Common myeloid progenitor, CD34-positive (primary cell): ENCODE measurements around the gene TAPBP.
"Not testable (repeated sequence)": the region's sequence is repeated elsewhere in the genome, so short reads cannot be mapped to it uniquely, and the experiment has no call there.

Source experiments
- CTCF ChIA-PET: fragments of 350-600 bp; sonication (Branson Sonifier 250); formaldehyde crosslinking; loops from one replicate; lab custom pipeline; 2021; ENCODE audit warnings: antibody characterized with exemption; lab: Charles Lee
- POLR2A ChIA-PET: fragments of 350-600 bp; sonication (Branson Sonifier 250); formaldehyde crosslinking; loops from one replicate; lab custom pipeline; 2021; ENCODE audit warnings: antibody characterized with exemption; lab: Charles Lee
- DNase-seq, 3 donors: peaks; one replicate each; pipeline versions ENCODE4 v3.0.0 to v3.0.0-alpha.2; 2013
- H3K27ac ChIP-seq, 2 experiments: 1 replicate in 1 of 2; 2 replicates in 1 of 2; pipeline ENCODE4 v1.7.0; 2013; ENCODE audit warnings: inconsistent platforms in 2 of 2, low read length in 2 of 2, mild to moderate bottlenecking in 2 of 2, low read depth in 1 of 2, moderate library complexity in 1 of 2; ENCODE audit not compliant: severe bottlenecking in 2 of 2, insufficient read depth in 1 of 2, poor library complexity in 1 of 2
- H3K27me3 ChIP-seq, 5 experiments: replicated peaks in 2 of 5; 1 replicate in 3 of 5; 2 replicates in 2 of 5; pipeline versions ENCODE4 v1.6.1 to v1.7.0; 2013; ENCODE audit warnings: low read length in 4 of 5, mild to moderate bottlenecking in 2 of 5, moderate library complexity in 2 of 5, inconsistent platforms in 1 of 5; ENCODE audit not compliant: insufficient read depth in 5 of 5, control insufficient read depth in 4 of 5
- H3K36me3 ChIP-seq, 4 experiments: 1 replicate in 2 of 4; 2 replicates in 2 of 4; pipeline versions ENCODE4 v1.6.1 to v1.7.0; 2013; ENCODE audit warnings: low read length in 3 of 4, control low read depth in 1 of 4, mild to moderate bottlenecking in 1 of 4; ENCODE audit not compliant: control insufficient read depth in 4 of 4, insufficient read depth in 4 of 4
- H3K4me1 ChIP-seq, 4 experiments: 1 replicate in 3 of 4; 2 replicates in 1 of 4; pipeline versions ENCODE4 v1.6.1 to v1.7.1; 2013; ENCODE audit warnings: low read length in 3 of 4, mild to moderate bottlenecking in 3 of 4, control low read depth in 1 of 4, inconsistent platforms in 1 of 4, moderate library complexity in 1 of 4; ENCODE audit not compliant: control insufficient read depth in 4 of 4, insufficient read depth in 4 of 4; ENCODE audit errors: control extremely low read depth in 1 of 4
- H3K4me3 ChIP-seq, 7 experiments: 1 replicate in 4 of 7; 2 replicates in 3 of 7; pipeline versions ENCODE4 v1.5.1 to v1.7.0; 2013; ENCODE audit warnings: mild to moderate bottlenecking in 7 of 7, low read length in 6 of 7, moderate library complexity in 6 of 7, inconsistent platforms in 2 of 7, low read depth in 2 of 7, control low read depth in 1 of 7; ENCODE audit not compliant: insufficient read depth in 4 of 7, control insufficient read depth in 1 of 7; ENCODE audit errors: extremely low read depth in 1 of 7
- H3K9me3 ChIP-seq, 5 experiments: 1 replicate in 4 of 5; 2 replicates in 1 of 5; pipeline versions ENCODE4 v1.6.1 to v1.7.1; 2013; ENCODE audit warnings: low read length in 4 of 5, mild to moderate bottlenecking in 2 of 5, inconsistent platforms in 1 of 5, low read depth in 1 of 5, moderate library complexity in 1 of 5; ENCODE audit not compliant: control insufficient read depth in 4 of 5, insufficient read depth in 2 of 5; ENCODE audit errors: control extremely low read depth in 1 of 5
- WGBS: methylation state at CpG from one replicate; pipeline ENCODE4 v1.1.5; 2013; ENCODE audit not compliant: insufficient coverage; 5-methylcytosine and 5-hydroxymethylcytosine counted together

Gene TAPBP

GRCh38 chr6:33288141-33288920, 25.5 kb downstream of the TAPBP start:
- WGBS: 5% methylated on average over 12 of the region's 21 CpGs

GRCh38 chr6:33286946-33287914, 26.6 kb downstream of the TAPBP start:
- Histone ChIP-seq H3K27ac (no peak overlapping the region), H3K4me1 (peaks cover 0 to 31% (median 23%) of the 10 kb centered on the region in 4 experiments), H3K36me3 (peaks cover 3 to 61% (median 52%) of the 10 kb centered on the region in 4 experiments), H3K4me3 (no peak overlapping the region), H3K27me3 (no peaks in the 10 kb centered on the region), H3K9me3 (no peaks in the 10 kb centered on the region)
- ChIA-PET CTCF (interaction anchor here (1.0 to 6.3 kb wide), 5 partner anchors 10 to 131 kb away, joined by 3 to 53 read pairs (median 3); partner anchors contain the start of genes B3GALT4, CUTA and RGL2), POLR2A (interaction anchor here (2.5 kb wide), 1 partner anchor 12 kb away, joined by 17 read pairs; the partner anchor contains the start of gene RGL2)
- whole genome bisulfite sequencing: 97% methylated on average over 16 of the region's 22 CpGs
- DNase-seq: no peak

More at GRCh38 chr6:33288141-33288920, 25.5 kb downstream of the TAPBP start:
- CTCF ChIA-PET: interaction anchor here (0.7 to 6.3 kb wide), 11 partner anchors 10 to 130 kb away, joined by 3 to 53 read pairs (median 3); partner anchors contain the start of genes B3GALT4, CUTA, KIFC1 and RGL2
- Histone ChIP-seq H3K4me1 (peaks cover 0 to 31% (median 23%) of the 10 kb centered on the region in 4 experiments), H3K27ac (peak overlapping the region; percentile 64 to 93), H3K27me3 (no peaks in the 10 kb centered on the region), H3K36me3 (peaks cover 5 to 62% (median 52%) of the 10 kb centered on the region in 4 experiments), H3K4me3 (peak overlapping the region; percentile 71 to 98 (median 84)), H3K9me3 (no peaks in the 10 kb centered on the region)
- DNase-seq: peak in 2 of 3 donors; percentile 16 to 26
- POLR2A ChIA-PET: interaction anchor here (1.1 to 2.5 kb wide), 6 partner anchors 8 to 56 kb away, joined by 3 to 17 read pairs (median 6); partner anchors contain the start of genes B3GALT4, RGL2, RPS18 and VPS52

- CTCF ChIA-PET, H3K4me3 ChIP-seq, H3K27ac ChIP-seq, POLR2A ChIA-PET, H3K9me3 ChIP-seq, H3K27me3 ChIP-seq, DNase-seq: not testable (repeated sequence)
- Histone ChIP-seq H3K4me1 (peaks cover 0 to 25% (median 22%) of the 10 kb centered on the region in 4 experiments), H3K36me3 (peaks cover 3 to 64% (median 52%) of the 10 kb centered on the region in 4 experiments)
- 100% methylated on average over 3 of the region's 4 CpGs for WGBS
Measured at GRCh38 chr6:33285214-33285613, 28.7 kb downstream of the TAPBP start.

- ChIA-PET CTCF (interaction anchor here (0.8 to 9.7 kb wide), 12 partner anchors 10 to 129 kb away, joined by 3 to 96 read pairs (median 5); partner anchors contain the start of genes PFDN6, RGL2 and WDR46), POLR2A (interaction anchor here (0.6 to 1.6 kb wide), 2 partner anchors 9 to 116 kb away, joined by 4 to 5 read pairs; partner anchors contain the start of genes PFDN6 and WDR46)
- peak overlapping the region in 1 of 2 experiments; percentile 35 for H3K27ac ChIP-seq
- H3K4me3 ChIP-seq: no peak overlapping the region
- H3K36me3 ChIP-seq: peaks cover 0 to 74% (median 56%) of the 10 kb centered on the region in 4 experiments
- WGBS: 93% methylated on average over 6 of the region's 6 CpGs
- no peaks in the 10 kb centered on the region for H3K27me3 ChIP-seq
- no peaks in the 10 kb centered on the region for H3K9me3 ChIP-seq
- no peak for DNase-seq
- H3K4me1 ChIP-seq: peaks cover 2 to 39% (median 30%) of the 10 kb centered on the region in 4 experiments
Measured at GRCh38 chr6:33280539-33280938, 33.3 kb downstream of the TAPBP start.

GRCh38 chr6:33279971-33280511, 33.8 kb downstream of the TAPBP start:
- Histone ChIP-seq H3K36me3 (peaks cover 0 to 75% (median 56%) of the 10 kb centered on the region in 4 experiments), H3K4me1 (peaks cover 2 to 44% (median 35%) of the 10 kb centered on the region in 4 experiments), H3K9me3 (no peaks in the 10 kb centered on the region), H3K4me3 (no peak overlapping the region), H3K27ac (peak overlapping the region in 1 of 2 experiments; percentile 35), H3K27me3 (no peaks in the 10 kb centered on the region)
- ChIA-PET POLR2A (interaction anchor here (1.6 kb wide), 1 partner anchor 9 kb away, joined by 5 read pairs; the partner anchor contains the start of genes PFDN6 and WDR46), CTCF (interaction anchor here (0.7 to 9.7 kb wide), 15 partner anchors 10 to 151 kb away, joined by 3 to 96 read pairs (median 5); partner anchors contain the start of genes PFDN6, RGL2, TAPBP and WDR46)
- 60% methylated on average over 4 of the region's 5 CpGs for WGBS
- DNase-seq: peak; percentile 79 to 93 (median 86)

- Histone ChIP-seq H3K4me3 (no peak overlapping the region), H3K36me3 (peaks cover 0 to 77% (median 56%) of the 10 kb centered on the region in 4 experiments), H3K27me3 (no peaks in the 10 kb centered on the region), H3K27ac (no peak overlapping the region), H3K9me3 (no peaks in the 10 kb centered on the region), H3K4me1 (peaks cover 2 to 52% (median 41%) of the 10 kb centered on the region in 4 experiments)
- POLR2A ChIA-PET: interaction anchor here (1.6 kb wide), 1 partner anchor 10 kb away, joined by 5 read pairs; the partner anchor contains the start of genes PFDN6 and WDR46
- WGBS: 100% methylated on average over 3 of the region's 13 CpGs
- no peak for DNase-seq
- CTCF ChIA-PET: interaction anchor here (0.7 to 9.7 kb wide), 11 partner anchors 10 to 152 kb away, joined by 3 to 96 read pairs (median 4); partner anchors contain the start of genes PFDN6, RGL2, TAPBP and WDR46
Measured at GRCh38 chr6:33279257-33279695, 34.6 kb downstream of the TAPBP start.
